Measurements from ENCODE around the gene PHACTR3. TPM values are rescaled to one million over a fixed set of nuclear protein-coding genes. Genes with fewer than 3 reads are reported as not detected.

The PHACTR3 gene
- total and polyA plus RNA-seq, 2 of the 8 experiments (the other 6 are each of a cell fraction or from before 2014, with no cell fraction given), result 0.05 to 0.13 TPM

DNA sequence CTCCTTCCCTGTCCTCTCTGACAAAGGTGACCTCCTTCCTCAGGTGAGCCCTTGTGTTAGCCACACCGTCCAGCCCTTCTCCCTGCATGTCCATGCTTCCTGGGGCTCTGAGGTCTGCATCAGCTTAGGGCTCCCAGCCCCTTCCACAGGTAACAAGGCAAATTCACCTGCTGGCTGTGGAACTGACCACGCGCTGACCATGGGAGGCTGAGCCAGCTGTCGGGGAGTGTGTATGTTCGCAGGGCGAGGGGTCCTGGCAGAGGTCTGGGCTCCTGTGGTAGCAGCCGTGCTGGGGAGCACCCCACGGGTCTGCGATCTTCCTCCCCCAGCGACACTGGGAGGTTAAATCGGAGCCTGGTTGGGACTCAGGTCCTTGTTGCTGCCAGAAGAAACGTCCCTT is 136.7 kb downstream of the PHACTR3 start:
- no peak overlapping the region for H2BK12ac ChIP-seq (ENCODE audit: low read depth, low read length)
- ChIA-PET POLR2A (ENCODE audit: partially characterized antibody) (no interaction called here), CTCF (ENCODE audit: partially characterized antibody) (no interaction called here)
- no peak overlapping the region for H3K4ac ChIP-seq (replicated peaks; ENCODE audit: insufficient read length, low read depth, low read length)
- no peak for DNase-seq (ENCODE audit: low read depth in 1 of 2, low spot score in 2 of 2)
- H3K14ac ChIP-seq (ENCODE audit: insufficient read length), result no peak overlapping the region
- H2AK5ac ChIP-seq (ENCODE audit: low read depth, low read length), result no peak overlapping the region
- no peak overlapping the region for H2BK120ac ChIP-seq (replicated peaks; ENCODE audit: low read depth, low read length)
- H3K4me2 ChIP-seq (ENCODE audit: insufficient read depth in 1 of 2, low read depth in 2 of 2, low read length in 2 of 2), result no peak overlapping the region
- no peaks in the 10 kb centered on the region for H3K23me2 ChIP-seq (ENCODE audit: low read depth, low read length)
- H3K4me1 ChIP-seq (replicated peaks in 1 of 4; ENCODE audit: control insufficient read depth in 3 of 4, insufficient read depth in 4 of 4, low read length in 3 of 4), result no peaks in the 10 kb centered on the region
- H3K56ac ChIP-seq (replicated peaks; ENCODE audit: insufficient read length, low read depth, low read length), result no peak overlapping the region
- H3K4me3 ChIP-seq (ENCODE audit: extremely low read depth in 1 of 4, insufficient read depth in 2 of 4, low read depth in 3 of 4, low read length in 4 of 4), result no peak overlapping the region
- H3K27ac ChIP-seq (ENCODE audit: low read depth, low read length), result no peak overlapping the region
- no peak overlapping the region for H3K23ac ChIP-seq (ENCODE audit: insufficient read length)
- 88% methylated on average over 12 of the region's 12 CpGs; no CpG with 5 or more reads in 1 of the 2 experiments for WGBS, 2 experiments (ENCODE audit: extremely low coverage in 1 of 2, insufficient coverage in 1 of 2, insufficient read length in 1 of 2, insufficient replicate concordance in 2 of 2, low coverage in 1 of 2, low lambda C conversion rate in 2 of 2, missing lambda C conversion rate in 1 of 2)
- no peaks in the 10 kb centered on the region for H3K79me2 ChIP-seq (ENCODE audit: control insufficient read depth in 1 of 2, insufficient read depth in 2 of 2, low read length in 2 of 2)
- no peak overlapping the region for H2BK15ac ChIP-seq (ENCODE audit: low read length)
- no peak overlapping the region for H2AFZ ChIP-seq (ENCODE audit: low read length)
- no peaks in the 10 kb centered on the region for H3K27me3 ChIP-seq (replicated peaks in 1 of 4; ENCODE audit: control insufficient read depth in 3 of 4, extremely low read depth in 1 of 4, insufficient read depth in 3 of 4, low read length in 3 of 4)
- H4K20me1 ChIP-seq (replicated peaks in 1 of 2; ENCODE audit: control insufficient read depth in 1 of 2, insufficient read depth in 2 of 2, low read length in 2 of 2), result no peaks in the 10 kb centered on the region
- peaks cover 87 to 98% of the 10 kb centered on the region in 2 experiments for H3K9me3 ChIP-seq (ENCODE audit: insufficient read depth in 2 of 2, low read depth in 1 of 2, low read length in 1 of 2)
- H3K18ac ChIP-seq (ENCODE audit: extremely low read depth, low read length), result no peak overlapping the region
- no peak overlapping the region for H4K91ac ChIP-seq (replicated peaks; ENCODE audit: insufficient read length, low read length)
- H4K8ac ChIP-seq (ENCODE audit: extremely low read depth, insufficient read depth, low read length), result no peak overlapping the region
- H3K36me3 ChIP-seq (ENCODE audit: control insufficient read depth in 2 of 4, insufficient read depth in 4 of 4, low read length in 3 of 4), result no peaks in the 10 kb centered on the region
- H4K5ac ChIP-seq (ENCODE audit: insufficient read length, low read depth, low read length), result no peak overlapping the region
- H2BK20ac ChIP-seq (ENCODE audit: low read length), result no peak overlapping the region
- H2BK5ac ChIP-seq (ENCODE audit: low read depth, low read length), result no peak overlapping the region
- FAIRE-seq, result no peak
- H3K79me1 ChIP-seq (ENCODE audit: low read depth, low read length), result no peaks in the 10 kb centered on the region
- H3K9ac ChIP-seq (replicated peaks in 1 of 4; ENCODE audit: extremely low read depth in 1 of 4, low read depth in 3 of 4, low read length in 3 of 4), result no peak overlapping the region
- no peak for TF ChIP-seq CTCF (IDR thresholded peaks at IDR 0.05; ENCODE audit: control extremely low read depth in 1 of 3, insufficient read depth in 1 of 3, low read depth in 1 of 3, low read length in 3 of 3)
- TF ChIP-seq CEBPB (IDR thresholded peaks at IDR 0.05; ENCODE audit: low read depth, low read length), result no peak
- TF ChIP-seq TAF7 (optimal IDR thresholded peaks at IDR 0.05; ENCODE audit: borderline replicate concordance, low read depth, low read length), result no peak
- TF ChIP-seq BACH1 (IDR thresholded peaks at IDR 0.05; ENCODE audit: low read length), result no peak
- TF ChIP-seq MAFK (IDR thresholded peaks at IDR 0.05; ENCODE audit: low read depth, low read length), result no peak
- no peak for TF ChIP-seq SIX5 (IDR thresholded peaks at IDR 0.05; ENCODE audit: low read depth, low read length)
- no peak for TF ChIP-seq PHF8 (conservative IDR thresholded peaks at IDR 0.05; ENCODE audit: low read depth, low read length)
- no peak for TF ChIP-seq POLR2A (IDR thresholded peaks at IDR 0.05; ENCODE audit: control extremely low read depth in 1 of 2, low read depth in 2 of 2, low read length in 2 of 2)
- no peak for TF ChIP-seq RNF2 (IDR thresholded peaks at IDR 0.05; ENCODE audit: borderline replicate concordance, low read depth, low read length, missing control alignments, poor library complexity, severe bottlenecking)
- TF ChIP-seq RFX5 (IDR thresholded peaks at IDR 0.05; ENCODE audit: borderline replicate concordance, low read depth, low read length), result no peak
- TF ChIP-seq RBBP5 (IDR thresholded peaks at IDR 0.05; ENCODE audit: borderline replicate concordance, low read depth, low read length), result no peak
- TF ChIP-seq ZNF274 (IDR thresholded peaks at IDR 0.05; ENCODE audit: borderline replicate concordance, extremely low read depth, low read length), result no peak
